ENCODE data around the gene TOMM6.
"Not testable (repeated sequence)": the region's sequence is repeated elsewhere in the genome, so short reads cannot be mapped to it uniquely, and the experiment has no call there.

DNA sequence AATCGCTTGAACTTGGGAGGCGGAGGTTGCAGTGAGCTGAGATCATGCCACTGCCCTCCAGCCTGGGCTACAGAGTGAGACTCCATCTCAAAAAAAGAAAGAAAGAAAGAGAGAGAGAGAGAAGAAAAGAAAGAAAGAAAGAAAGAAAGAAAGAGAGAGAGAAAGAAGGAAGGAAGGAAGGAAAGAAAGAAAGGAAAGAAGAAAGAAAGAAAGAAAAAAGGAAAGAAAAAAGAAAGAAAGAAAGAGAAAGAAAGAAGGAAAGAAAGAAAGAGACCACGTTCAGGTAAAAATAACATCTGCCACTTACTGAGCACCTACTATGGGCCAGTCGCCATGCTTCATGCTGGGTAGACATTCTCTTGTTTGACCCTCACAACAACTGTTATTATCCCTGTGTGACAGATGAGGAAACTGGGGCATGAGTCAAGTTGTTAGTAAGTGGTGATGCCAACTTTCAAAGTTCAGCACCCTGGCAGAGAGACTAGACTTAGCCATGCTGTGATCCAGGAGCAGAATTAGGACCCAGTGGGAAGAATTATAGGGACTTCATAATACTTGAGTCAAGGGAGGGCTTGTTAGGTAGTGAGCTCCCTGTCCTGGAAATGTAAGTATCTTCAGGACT, 21.3 kb upstream of the TOMM6 start:
- TF ChIP-seq, protein P1, sequence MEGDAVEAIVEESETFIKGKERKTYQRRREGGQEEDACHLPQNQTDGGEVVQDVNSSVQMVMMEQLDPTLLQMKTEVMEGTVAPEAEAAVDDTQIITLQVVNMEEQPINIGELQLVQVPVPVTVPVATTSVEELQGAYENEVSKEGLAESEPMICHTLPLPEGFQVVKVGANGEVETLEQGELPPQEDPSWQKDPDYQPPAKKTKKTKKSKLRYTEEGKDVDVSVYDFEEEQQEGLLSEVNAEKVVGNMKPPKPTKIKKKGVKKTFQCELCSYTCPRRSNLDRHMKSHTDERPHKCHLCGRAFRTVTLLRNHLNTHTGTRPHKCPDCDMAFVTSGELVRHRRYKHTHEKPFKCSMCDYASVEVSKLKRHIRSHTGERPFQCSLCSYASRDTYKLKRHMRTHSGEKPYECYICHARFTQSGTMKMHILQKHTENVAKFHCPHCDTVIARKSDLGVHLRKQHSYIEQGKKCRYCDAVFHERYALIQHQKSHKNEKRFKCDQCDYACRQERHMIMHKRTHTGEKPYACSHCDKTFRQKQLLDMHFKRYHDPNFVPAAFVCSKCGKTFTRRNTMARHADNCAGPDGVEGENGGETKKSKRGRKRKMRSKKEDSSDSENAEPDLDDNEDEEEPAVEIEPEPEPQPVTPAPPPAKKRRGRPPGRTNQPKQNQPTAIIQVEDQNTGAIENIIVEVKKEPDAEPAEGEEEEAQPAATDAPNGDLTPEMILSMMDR (IDR thresholded peaks at IDR 0.05; ENCODE audit: insufficient read depth, low read length) = not testable (repeated sequence)
- TF ChIP-seq POLR2AphosphoS5 (IDR thresholded peaks at IDR 0.05; ENCODE audit: low read depth) = not testable (repeated sequence)
